G401.6 (cell line): Measurements from ENCODE around the gene ZGLP1.
"Not testable (repeated sequence)": the region's sequence is repeated elsewhere in the genome, so short reads cannot be mapped to it uniquely, and the experiment has no call there.

Experiments used
- FAIRE-seq: peaks from 2 replicates; lab custom pipeline; 2012; peaks lifted over from hg19 to GRCh38; lab: Jason Lieb, UNC

The ZGLP1 gene

GRCh38 chr19:10309423-10309822 lies at the start of gene ZGLP1:
TSS of gene ZGLP1 (minus strand) at chr19:10309815.
- FAIRE-seq, result no peak

DNA sequence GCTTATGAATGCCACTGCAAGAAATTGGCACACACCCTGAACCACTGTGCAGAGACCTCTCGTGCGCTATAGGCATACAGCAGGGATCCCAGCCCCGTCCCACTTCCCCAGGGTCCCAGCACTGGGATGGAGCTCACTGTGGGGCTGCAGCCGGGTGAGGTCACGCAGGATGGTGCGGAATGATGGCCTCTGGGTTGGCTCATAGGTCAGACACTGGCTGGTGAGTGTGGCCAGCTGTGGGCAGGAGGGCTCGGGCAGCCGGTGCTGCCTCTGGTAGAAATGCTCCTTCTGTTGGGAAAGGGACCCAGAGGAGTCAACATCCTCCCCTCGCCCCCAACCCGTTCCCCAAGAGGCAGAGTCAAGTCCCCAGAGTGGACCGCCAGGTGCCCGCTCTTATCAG lies 46.8 kb upstream of the ZGLP1 start:
- FAIRE-seq, result no peak

GRCh38 chr19:10353793-10354391 lies 44.3 kb upstream of the ZGLP1 start:
- FAIRE-seq, result no peak

DNA sequence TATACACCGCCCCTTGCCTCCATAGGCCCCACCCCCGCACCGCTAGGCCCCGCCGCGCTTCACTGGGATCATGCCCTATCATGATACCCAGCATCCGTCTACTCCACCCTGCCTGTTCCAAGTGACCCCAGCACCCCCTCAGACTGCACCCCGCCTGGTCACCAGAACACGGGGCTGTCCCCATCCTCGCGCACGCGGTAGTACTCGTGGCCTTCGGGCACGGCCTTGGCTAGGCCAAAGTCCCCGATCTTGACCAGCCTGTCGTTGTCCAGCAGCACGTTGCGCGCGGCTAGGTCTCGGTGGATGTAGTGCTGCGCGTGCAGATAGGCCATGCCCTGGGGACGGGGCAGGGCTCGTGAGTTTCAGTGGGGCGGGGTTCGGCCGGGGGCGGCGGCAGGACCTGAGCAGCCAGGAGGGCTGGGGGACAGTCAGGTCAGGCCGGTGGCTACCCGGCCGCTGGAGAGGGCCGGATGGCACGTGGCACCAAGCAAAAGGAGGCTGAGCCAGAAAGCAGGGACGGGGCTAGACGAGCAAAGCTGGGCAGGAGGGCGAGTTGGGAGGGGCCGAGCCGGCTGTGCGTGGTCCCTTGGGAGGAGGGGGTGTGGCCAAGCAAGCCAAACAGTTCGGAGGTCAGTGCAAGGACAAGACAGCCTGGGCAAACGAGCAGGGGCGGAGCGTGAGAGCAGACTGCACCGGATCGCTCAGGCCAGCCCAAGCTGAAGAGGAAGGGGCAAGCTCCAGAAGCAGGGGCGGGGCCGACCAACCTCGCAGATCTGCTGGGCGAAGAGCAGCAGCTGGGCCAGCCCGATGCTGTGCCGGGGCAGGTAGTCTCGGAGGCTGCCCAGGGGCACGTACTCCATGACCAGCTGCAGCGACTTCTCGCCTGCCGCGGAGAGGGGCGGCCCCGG lies 43.4 kb upstream of the ZGLP1 start:
- FAIRE-seq, result no peak

- no peak for FAIRE-seq
Observed at GRCh38 chr19:10346509-10346908, 36.9 kb upstream of the ZGLP1 start.

GRCh38 chr19:10344780-10345179 lies 35.2 kb upstream of the ZGLP1 start:
- no peak for FAIRE-seq

DNA sequence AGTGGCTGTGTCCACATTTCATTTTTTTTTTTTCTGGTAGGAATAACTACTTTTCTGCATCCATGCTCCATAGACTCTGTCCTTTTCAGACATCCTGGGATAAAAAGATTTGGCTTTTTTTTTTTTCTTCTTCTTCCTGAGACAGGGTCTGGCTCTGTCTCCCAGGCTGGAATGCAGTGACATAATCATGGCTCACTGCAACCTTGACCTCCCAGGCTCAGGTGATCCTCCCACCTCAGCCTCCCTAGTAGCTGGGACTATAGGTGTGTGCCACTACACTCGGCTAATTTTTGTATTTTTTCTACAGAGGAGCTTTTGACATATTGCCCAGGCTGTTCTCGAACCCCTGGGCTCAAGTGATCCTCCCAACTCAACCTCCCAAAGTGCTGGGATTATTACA lies 33.9 kb upstream of the ZGLP1 start:
- no peak for FAIRE-seq

DNA sequence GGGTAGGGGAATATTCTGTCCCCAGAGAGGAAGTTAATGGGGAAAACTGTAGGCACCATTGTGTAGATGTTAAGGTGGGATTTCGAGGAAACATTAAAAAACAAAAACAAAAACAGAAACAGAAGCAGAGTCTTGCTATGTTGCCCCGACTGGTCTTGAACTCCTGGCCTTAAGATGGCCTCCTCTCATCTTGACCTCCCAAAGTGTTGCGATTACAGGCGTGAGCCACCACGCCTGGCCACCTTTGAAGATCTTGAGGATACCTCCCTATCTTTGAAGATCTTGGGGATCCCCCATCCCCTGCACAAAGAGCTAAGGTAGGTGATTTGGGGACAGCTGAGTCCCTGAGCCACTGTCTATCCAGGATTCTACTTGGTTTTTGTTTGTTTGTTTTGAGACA lies 30.4 kb upstream of the ZGLP1 start:
- FAIRE-seq, result no peak

DNA sequence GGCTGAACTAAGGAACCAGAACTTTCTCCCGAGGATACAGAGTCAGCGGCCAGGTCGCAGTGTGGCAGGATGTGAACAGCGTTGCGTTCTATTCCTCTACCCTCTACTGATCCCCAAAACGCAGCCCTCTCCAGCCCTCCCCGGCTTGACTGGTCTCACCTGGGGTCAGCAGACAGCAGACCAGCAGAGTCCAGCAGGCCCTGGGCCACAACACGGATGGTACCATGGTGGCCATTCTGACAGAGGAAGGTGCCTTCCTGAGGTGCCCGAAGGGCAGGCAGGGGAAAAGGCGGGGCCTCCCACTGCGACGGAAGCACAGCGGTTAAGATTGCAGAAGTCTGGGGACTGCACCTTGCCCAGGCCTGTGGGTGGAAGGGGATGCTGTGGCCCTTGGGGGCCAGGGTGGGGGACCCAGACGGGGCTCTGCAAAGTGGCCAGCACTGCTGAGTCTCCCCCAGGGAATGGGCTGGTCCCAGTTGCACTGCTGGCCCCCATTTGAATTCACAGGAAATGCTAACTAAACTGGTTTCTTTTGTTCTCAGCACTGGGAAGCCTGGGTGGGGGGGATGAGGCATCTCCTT lies 29.9 kb upstream of the ZGLP1 start, which contains the start of gene ICAM3:
ICAM3 (minus strand) TSS at position 245 of the 581 bp plus-strand sequence; CDS start at position 235, 10 bp downstream.
- FAIRE-seq, result no peak

- no peak for FAIRE-seq
Observed at GRCh38 chr19:10338940-10339339, 29.3 kb upstream of the ZGLP1 start.

DNA sequence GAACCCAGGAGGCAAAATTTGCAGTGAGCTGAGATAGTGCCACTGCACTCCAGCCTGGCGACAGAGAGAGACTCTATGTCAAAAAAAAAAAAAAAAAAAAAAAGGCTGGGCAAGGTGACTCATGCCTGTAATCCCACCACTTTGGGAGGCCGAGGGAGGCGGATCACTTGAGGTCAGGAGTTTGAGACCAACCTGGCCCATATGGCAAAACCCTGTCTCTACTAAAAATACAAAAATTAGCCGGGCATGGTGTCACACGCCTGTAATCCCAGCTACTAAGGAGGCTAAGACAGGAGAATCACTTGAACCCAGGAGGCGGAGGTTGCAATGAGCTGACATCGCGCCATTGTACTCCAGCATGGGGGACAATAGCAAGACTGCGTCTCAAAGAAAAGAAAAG lies 27.1 kb upstream of the ZGLP1 start:
- not testable (repeated sequence) for FAIRE-seq

GRCh38 chr19:10335352-10335985 lies 25.9 kb upstream of the ZGLP1 start:
- no peak for FAIRE-seq

DNA sequence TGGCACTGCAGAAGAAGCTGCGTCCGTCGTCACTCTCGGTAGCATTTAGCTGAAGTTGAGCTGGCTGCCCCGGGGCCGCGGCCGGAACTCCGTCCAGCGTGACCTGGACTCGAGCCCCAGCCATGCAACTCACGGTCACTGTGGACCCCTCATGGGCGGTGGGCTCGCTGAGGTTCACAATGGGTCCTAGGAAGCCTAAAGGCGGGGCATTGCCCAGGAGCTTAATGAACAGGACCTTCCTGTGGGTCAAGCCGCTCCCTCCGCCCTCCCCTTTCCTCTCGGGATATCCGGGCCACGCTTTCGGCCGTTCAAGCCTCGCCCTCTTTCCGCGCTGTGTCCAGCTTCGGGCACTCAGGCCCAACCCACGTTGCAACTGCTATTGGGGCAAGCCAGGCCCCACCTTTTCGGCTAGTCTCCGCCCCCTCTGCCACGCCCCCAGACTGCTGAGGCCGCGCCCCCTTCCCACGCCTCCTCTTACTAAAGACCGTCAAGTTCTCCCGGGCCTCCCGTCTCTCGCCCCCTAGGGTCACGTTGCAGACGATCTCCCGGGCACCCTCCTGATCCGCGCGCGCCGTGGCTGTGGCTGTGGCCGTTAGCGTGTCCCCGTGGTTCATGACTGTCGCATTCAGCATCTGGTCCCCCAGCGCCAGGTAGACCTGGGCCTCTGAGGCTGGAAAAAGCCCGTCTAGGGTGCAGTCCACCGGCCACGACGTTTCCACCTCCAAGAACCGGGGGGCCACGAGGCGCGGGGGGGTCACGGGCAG lies 25.2 kb upstream of the ZGLP1 start:
- peak; percentile 97 for FAIRE-seq

DNA sequence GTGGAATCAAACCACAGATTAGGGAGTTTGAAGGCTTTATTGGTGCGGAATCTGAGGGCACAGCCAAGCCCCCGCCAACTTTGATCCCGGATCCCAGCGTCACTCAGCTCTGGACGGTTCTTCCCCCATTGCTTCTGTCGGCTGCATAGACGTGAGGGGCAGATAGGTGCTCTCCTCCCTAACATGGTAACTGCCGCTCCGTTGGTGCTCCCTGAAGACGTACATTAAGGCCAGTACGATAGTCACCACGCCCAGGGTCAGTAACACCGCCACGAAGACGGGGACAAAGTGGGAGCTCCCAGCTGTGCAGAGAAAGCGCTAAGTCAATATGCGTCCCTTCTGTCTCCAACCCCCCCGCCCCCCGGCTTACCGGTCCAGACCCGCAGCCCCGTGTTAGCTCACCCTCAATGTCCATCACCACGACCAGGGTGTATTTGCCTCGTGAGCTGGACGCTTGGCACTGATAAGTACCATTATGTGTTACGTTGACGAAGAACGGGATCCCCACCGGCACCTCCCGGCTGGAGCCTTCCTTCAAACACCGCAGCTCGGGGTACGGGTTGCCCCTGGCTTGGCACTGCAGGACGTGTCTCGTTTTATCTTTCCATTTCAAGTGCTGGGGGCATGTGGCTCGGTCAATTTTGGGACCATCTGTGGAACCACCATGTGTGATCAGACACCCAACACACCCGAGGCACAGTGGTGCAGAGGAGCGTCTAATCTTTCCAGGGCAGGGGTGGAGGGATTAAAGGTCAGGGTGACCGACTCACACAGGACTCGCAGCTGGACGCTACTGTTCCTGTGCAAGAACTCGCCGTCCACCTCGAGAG lies 24.4 kb upstream of the ZGLP1 start:
- no peak for FAIRE-seq

DNA sequence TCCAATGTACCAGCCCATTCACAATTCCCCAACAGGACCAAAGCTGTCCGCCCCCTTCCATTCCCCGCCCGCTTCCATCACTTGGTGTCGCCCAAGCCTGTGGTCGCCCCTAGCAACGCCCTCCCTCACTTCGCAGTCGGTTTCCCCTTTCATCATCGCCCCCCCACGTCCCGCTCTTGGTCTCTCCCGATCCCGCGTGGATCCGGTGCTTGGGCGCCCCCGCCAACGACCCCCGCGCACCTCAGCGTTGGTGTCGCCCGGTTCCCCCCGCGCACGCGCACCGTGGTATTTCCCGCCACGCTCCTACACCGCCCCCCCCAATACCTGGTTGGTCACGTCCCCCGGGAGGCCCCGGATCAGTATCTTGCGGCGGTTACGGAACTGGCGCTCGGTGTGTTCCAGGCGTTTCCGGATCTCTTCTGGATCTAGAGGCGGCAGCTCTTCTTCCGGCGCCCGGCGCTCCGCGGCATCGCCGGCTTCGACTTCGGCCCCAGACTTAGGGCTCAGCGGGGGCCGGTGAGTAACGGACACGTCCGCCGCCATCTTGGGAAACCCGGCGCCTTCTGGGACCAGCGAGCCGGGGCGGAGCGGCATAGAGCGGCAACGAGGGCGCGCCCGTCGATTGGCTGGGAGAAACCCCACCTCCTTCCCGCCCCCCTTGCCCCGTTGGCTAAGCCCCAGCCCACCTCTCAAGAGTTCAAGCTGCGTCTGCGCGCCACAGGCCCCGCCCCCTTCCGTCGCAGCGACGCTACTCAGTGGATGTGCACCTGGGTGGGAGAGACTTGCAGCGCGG lies 23.5 kb upstream of the ZGLP1 start, which contains the start of gene RAVER1:
RAVER1 (minus strand) TSS at position 565 of the 793 bp plus-strand sequence; CDS start at position 543, 22 bp downstream.
- FAIRE-seq, result peak; percentile 96

- no peak for FAIRE-seq
Observed at GRCh38 chr19:10332158-10332964, 22.7 kb upstream of the ZGLP1 start.

GRCh38 chr19:10329555-10329954 lies 19.9 kb upstream of the ZGLP1 start:
- FAIRE-seq, result no peak

DNA sequence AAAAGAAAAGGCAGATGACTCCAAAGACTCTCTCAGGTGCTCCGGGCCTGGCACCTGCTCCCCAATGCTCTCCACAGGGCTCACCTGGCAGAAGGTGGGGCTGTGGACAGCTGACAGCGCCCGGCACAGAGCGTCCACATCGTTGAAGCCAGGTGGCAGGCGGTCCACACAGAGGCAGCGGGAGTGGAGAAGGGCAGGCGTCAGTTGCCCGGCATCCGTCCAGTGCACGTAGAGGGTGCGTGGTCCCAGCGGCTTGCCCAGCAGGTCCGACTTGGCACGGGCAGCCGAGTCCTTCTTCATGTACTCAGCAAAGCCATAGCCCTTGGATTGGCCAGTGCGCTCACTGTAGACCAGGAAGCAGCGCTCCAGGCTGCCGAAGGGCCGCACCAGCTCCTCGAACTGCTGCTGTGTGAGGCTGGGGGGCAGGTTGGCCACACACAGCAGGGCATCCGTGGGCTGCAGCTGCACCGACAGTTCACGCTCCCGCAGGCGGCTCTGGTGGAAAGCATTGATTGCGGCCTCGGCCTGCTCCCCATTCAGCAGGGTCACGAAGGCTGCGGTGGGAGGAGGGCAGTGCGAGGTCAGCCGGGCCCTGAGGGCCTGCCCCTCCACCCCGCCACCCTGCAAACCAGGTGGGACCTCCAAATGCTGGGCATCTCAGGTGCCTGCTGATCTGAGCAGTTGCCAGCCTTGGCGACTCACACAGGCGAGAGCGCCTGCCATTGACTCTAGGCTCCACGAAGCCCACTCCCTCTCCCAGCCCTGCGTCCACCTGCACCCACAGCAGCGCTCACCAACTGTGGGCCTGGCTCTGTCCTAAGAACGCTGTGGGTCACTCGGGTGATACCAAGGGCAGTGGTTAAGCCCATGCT lies 19.2 kb upstream of the ZGLP1 start:
- FAIRE-seq, result no peak
